Measurements from ENCODE around the gene MYB.
"Not testable (repeated sequence)": the region's sequence is repeated elsewhere in the genome, so short reads cannot be mapped to it uniquely, and the experiment has no call there.

The MYB gene

DNA sequence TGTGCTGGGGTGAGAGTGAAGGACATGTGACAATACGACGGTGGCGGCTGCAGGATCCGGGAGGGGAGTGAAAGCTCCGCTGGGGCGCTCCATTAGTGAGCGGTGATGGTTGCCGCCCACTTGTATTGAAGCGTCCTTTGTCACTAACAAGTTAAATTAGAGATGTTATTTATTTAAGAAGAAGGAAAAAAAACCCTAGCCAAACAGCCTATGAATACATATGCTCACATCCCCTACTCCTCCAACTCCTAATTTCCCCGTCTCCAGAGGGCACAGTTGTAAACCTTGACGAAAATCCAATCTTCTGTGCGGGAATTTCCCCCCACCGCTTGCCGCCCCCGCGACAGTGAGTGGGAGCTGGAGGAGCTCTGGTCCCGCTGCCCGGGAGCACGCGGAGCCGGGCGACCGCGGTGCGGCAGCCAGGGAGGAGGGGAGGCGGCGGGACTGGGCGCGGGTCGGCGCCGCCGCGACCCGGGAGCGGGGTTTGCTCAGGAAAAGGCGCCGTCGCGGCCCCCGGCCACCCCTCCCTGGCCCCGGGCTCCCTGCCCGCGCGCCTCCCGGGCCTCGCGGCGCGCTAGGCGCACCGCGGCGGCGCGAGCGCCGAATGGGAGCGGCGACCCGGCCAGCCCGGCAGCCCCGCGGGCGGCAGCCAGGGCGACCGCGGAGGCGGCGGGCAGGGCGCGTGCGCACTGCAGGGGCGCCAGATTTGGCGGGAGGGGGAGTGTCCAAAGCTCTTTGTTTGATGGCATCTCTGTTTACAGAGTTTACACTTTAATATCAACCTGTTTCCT, at the start of gene MYB:
MYB (plus strand) TSS at position 767 of the 791 bp plus-strand sequence. CDS start 206 bp downstream, outside the sequence.
- peak; percentile 78 for DNase-seq

DNA sequence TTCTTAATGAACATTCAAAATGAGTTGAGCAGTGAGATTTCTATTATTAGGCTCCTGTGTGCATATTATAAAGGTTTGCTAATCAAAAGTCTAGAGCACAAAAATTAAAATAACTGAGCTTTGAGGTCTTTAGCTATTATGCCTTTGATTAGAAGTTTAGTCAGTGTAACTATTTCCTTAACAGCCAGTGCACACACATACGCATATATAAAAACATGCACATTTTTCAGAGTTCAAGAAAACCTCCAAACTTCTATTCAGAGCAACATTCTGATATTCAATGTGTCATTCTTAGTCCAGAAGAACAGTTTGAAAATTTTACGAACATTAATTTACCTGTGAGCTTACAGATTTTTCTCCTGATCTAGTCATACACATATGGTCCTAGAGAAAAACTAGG, 48.3 kb upstream of the MYB start:
- DNase-seq = no peak

DNA sequence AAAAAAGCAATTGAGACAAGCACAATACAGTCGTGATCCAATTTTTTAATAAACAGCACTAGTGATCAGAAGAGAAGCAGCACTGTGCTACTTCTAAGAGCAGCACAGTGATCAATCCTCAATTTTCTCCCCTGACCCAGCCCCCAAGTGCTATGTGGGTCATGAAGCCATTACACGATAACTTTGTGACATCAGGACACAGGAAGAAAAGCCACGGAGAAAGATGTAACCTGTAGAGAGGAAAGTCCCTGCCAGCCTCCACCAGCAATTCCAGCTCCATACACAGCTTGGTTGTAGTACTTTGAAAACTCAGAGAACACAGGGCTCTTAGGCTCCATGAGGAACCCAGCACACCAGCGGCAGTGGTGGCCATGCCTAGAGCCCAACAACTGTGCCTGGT, 45.3 kb upstream of the MYB start:
- DNase-seq = no peak

DNA sequence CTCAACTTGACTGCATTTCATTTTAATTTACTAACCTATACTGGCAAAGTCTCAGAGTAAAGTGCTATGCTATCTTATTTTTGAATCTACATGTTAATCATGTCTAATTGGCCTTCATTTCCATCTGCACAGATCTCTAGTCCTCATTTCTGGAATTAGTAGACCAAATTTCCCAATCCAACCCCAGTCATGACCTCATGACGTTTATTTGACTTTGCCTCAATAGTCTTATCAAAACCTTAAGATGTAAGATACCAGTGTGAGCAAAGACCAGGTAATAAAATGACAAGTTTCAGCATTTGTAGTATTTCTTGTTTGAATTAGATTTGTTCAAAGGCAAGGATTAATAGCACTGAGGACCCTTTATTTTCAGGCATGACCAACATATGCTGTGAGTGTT, 43.3 kb upstream of the MYB start:
- DNase-seq = no peak

DNA sequence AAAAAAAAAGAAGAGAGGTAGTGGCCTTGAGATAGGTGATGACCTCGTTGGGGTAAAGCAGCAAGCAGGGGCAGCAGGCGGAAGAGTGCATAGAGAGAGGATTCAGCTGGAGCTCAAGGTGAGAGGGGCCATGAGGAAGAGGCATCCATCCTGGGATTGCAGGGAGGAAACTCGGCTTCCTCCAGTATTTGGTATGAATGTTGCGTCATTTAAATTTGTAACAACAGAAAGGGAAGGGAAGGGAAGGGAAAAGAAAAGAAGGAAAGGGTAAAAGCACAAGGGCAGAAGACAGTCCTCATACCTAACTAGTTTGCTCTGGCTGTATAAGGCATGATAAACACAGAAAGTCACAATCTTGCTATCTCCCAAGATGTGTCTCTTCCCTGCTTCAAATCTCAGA, 39.9 kb upstream of the MYB start:
- no peak for DNase-seq

DNA sequence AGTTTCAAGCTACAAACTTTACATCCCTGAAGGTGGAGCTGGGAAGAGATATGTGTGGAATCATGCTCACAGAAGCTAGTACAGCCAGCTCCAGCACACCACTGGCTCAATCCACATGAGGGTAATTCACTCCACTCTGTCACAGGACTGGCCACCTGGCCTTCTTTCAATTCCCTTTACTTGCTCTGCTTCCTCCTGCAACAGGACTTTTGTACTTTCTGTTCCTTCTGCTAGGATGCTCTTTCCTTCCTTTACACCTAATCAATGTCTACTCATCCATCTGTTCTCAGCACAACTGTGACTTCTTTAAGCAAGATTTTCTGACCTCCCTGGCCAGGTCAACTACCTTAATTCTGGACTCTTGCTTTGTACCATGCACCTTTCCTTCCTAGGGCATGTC, 39.4 kb upstream of the MYB start:
- no peak for DNase-seq

DNA sequence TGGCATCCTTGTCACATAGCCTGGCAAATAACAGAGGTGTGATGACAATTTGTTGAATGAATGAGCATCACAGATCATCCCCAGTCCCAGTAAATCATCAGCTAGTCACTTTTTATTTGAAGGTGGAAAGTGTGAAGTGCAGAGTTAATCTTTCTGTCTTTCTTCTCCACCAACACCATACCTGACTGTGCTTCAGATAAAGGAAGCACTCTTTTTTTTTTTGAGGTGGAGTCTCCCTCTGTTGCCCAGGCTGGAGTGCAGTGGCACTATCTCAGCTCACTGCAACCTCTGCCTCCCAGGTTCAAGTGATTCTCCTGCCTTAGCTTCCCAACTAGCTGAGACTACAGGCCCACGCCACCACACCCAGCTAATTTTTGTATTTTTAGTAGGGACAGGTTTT, 38.9 kb upstream of the MYB start:
- not testable (repeated sequence) for DNase-seq

DNA sequence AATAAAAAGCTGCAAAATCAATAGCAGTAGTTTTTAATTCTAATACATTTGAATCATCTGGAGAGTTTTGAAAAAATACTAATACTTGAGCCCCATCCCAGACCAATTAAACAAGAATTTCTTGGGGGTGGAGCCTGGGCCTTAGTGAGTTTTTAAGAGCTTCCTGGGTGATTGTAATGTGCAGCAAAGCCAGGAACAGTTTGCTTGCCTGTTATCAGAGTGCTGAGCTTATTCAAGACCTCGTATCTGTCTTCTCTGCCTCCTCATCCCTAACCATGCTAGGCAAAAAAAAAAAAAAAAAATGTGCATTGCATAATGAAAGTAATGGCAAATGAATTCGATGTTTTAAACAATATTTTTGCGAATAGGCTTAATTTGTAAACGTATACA, 36.4 kb upstream of the MYB start:
- DNase-seq = no peak

DNA sequence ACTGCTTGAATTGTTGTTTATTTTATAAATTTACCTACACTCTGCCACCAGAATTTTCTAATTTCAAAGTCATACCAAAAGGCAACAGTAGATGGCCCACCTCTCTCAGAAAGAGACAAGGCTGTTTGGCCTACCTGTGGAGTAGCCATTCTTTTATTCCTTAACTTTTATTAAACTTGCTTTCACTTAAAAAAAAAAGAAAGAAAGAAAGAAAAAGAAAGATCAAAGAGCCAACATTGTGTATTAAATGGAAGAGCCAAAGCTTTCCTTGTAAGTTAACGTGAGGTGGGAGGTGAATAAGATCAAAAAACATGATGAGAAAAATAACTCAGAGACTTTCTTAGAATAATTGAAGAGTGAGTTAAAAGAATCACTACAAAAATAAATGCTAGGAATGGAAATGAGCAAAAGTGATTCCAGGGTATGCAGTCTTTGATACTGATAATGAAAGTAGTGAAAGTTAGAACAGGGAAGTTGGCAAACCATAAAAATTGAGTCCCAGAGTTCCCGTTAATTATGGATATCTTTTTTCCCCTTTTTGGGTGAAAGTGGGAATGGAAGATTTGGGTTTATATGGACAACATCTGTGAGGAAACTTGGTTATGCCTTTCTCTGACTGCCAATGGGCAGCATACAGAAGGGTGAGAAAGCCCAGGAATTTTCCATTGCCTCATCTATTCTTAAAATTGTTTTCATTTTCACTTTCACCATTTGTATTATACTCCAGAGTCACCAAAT, 35.9 kb upstream of the MYB start:
- no peak for DNase-seq

DNA sequence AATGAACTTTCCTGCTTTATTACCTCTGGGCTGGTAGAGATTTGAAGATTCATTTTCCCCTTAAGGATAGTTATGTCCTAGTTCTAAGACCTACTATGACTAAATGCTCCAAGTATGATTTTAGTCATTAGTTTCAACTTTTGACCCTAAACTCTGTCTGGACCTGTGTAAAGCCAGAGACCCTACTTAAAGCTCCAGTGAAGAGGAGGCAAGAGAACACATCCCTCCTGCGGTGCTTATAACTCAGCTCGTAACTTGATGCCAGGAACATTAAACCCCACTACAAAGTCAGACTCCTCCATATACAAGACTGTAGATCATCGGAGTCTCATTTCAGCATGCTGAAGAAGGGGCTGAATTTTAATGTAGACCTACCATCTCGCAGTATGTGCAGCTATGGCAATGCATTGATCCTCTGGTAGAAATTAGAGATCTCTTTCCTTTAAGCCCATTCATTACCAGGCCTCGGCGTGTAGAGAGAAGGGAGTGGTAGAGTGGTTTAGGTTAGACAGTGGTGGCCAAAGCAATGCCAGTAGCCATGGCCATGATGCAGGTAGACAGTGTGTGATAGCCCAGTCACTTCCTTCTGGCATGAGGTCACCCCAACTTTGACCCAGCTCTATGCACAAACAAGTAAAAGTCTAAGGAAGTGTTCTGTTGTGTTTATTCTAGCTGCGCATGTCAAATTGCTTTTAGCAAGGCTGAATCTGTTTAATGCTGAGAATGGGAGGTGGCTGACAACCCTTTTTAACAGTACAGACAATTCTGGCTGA, 34.8 kb upstream of the MYB start:
- DNase-seq = no peak

DNA sequence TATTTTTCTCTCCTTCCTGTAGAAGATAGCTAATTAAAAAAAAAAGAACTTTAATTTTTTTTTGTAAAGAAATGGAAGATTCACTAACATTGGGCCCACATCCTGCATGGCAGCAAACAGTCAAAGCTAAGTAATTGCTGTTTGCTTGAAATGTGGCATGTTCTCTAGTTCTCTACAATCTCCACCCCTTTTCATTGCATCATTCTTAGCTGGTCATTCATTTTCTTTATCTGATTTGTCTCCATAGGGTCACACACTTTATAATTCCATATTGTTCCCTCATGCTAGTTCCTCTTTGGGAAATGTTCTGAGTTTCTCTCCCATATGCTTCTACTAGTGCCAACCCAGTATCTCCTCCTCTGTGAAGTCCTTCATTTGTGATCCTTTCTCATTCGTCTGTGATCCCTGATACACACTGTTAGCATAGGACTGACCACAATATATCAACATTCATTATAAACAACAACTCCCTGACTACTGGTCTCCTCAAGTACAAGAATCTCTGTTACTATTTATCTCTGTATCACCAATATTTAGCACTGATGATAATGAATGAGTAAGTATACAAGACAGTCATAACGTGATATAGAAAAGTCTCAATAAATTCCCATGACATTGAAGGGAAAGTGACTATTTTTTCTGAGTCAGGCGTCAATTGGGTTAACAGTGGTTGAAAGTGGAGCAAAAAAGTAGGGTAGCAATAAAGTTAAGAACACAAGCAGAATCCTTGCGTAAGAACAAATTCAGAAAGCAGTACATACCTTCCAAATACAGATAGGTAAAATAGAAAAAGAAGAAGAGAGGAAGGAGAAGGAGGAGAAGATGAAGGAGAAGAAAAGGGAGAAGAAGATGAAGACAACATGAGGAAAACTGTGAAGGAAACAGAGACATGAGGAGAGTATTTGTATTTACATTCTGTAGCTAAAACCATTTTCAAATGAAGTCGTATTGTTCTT, 33.2 kb upstream of the MYB start:
- DNase-seq = no peak

DNA sequence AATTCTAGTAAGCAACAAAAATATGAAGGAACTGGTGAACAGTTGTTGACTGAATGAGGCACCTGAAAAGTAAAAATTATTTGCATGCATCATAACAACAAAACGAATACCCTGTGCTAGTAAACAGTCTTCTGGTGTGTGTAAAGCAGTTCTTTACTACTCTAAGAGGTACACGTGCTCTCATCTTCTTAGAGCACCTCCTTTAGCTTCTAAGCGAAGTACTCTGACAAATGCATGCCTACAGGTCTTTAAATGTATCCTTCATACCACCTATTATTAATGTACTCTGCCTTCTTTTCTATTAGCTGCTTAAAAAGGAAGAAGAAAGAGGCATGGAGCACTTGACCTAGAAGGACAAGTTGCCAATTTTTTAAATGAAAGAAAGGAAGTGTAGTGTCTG, 32.2 kb upstream of the MYB start:
- DNase-seq = no peak

DNA sequence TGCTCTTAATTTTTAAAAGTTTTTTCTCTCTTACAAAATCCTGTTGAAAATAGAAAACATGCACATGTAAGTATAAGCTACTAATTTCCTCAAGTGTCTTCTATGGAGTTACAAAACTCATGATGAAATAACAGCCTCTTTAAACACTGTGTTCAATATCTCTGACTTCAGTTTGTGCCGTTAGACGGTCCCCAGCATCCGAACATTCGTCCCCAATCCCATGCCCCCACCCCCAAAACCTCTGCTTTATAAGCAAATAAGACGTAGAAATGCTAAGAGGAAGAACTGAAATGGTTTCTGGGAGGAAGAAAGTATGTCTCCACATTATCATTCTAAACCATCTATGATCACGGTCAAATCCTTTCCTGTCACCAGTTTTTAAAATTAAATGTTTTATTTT, 31.7 kb upstream of the MYB start:
- no peak for DNase-seq

DNA sequence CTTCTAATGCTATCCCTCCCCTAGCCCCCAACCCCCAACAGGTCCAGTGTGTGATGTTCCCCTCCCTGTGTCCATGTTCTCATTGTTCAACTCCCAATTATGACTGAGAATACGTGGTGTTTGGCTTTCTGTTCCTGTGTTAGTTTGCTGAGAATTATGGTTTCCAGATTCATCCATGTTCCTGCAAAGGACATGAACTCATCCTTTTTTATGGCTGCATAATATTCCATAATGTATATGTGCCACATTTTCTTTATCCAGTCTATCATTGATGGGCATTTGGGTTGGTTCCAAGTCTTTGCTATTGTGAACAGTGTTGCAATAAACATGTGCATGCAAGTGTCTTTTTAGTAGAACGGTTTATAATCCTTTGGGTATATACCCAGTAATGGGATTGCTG, 30.6 kb upstream of the MYB start:
- not testable (repeated sequence) for DNase-seq

DNA sequence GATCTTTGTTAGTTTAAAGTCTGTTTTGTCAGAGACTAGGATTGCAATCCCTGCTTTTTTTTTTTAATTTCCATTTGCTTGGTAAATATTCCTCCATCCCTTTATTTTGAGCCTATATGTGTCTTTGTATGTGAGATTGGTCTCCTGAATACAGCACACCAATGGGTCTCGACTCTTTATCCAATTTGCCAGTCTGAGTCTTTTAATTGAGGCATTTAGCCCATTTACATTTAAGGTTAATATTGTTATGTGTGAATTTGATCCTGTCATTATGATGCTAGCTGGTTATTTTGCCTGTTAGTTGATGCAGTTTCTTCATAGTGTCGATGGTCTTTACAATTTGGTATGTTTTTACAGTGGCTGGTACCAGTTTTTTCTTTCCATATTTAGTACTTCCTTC, 27.0 kb upstream of the MYB start:
- not testable (repeated sequence) for DNase-seq

DNA sequence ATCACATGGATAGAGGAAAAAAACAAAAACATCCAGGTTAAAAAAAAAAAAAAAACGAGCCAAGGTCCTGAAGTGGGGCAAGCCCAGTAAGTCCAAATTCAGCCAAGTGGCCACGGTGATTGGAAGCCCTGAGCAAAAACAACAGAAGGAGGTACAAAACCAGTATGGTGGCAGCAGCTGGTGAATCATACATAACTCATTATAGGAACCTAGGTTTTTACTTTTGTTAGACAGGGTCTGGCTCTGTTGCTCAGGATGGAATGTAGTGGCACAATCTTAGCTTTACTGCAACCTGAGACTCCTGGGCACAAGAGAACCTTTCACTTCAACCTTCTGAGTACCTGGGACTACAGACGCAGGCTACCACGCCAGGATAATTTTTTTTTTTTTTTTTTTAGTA, 22.7 kb upstream of the MYB start:
- no peak for DNase-seq

DNA sequence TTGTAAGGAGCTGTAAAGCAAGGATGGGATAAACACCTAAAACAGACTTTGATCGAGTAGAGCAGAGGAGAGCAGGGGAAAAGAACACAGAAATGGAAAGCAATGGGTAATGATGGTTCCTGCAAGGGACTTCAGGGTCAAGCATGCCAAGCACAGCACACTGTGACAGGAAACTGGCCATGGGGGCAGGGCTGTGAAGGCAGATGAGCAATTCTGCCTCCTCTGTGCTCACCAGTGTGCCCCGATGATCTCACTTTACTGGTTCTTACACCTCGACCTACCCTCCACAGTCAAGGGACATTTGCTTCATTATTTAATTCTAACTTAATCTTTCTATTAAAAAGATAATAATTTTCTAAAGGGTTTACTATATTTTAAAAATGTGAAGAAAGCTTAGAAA, 21.6 kb upstream of the MYB start:
- no peak for DNase-seq

DNA sequence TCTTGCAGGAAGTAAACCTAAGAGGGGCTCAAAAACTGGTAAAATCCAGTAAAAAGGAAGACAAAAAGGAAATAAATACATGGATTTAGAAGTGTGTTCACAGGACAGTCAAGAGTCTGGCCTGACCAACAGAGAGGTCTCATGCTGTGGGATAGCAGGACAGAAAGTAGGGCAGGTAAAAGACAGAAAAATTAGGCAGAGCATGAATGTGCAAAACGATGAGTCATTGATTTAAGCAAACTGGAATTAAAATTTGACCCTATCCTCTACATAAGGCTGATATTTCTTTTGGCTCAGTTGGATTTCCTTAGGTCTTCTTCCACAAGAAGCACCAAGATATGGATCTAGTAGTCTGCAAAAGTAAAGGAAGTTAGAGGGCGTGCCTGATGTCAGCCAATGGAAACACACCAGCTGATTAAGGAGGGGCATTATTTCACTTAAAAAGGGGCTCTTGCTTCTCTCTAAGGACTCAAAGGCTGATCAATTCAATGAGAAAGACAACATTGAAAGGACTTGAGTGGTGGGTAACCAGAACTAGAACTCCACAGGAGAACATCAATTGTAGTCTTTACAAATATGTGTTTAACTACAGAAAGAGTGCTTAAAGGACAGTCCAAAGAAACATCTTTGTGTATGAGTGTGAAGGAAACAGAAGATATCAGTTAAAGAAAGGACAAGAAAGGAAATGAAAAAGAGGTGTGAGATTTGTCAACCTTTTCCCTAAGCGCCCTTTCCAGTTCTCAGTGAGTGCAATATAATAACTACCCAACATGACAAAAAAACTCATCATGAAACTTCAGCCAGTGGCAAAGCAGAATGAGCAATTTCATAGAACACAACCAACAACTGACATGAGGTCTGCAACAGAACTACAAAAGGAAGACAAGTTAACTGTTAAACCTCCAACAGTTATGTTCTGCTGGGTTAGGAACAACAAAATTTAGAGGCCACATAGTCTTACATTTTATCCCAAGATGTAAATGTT, 19.4 kb upstream of the MYB start:
- no peak for DNase-seq

DNA sequence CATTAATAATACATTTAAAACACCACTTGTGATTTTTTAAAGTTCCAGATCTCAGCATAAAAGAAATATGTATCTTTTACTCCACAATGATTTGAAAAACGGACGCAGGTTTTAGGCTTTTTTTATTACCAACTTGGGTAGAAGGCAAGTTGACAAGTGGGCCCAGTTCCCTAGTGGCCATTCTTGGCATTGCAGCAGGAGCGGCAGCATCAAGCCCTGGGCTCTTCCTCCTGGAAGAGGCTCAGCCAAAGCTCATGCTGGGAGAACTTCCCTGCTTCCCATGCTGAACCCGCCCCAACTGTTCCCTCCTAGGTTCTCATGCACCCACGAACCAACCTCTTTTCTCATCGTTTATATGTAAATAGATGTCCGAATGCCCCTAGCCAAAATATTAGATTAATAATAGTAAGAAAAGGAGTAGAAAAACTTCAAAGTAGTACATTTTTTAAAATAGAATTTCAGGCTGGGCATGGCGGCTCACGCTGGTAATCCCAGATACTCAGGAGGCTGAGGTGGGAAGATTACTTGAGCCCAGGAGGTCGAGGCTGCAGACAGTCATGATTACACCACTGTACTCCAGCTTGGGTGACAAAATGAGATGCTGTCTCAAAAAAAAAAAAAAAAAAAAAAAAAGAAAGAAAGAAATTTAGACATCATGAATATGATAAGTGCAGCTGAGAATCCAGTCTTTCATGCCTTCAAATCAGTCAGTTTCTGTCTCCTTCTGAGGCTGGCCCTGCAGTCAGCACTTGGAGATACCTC, 18.2 kb upstream of the MYB start:
- DNase-seq = peak; percentile 42

DNA sequence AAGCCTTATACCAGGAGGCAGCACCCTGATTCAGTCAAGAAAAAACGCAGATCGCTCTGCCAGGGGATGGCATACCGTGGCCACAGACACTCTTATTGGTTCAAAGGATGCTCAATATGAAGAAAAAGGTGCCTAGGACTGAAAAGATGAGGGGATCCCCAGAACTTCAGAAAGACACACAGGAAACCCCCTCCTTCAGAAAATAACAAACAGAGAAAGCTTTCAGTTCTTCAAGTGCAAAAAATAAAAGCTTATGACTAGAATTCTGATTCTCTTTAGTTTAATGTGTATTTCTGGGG, 17.7 kb upstream of the MYB start:
- DNase-seq = peak; percentile 47

DNA sequence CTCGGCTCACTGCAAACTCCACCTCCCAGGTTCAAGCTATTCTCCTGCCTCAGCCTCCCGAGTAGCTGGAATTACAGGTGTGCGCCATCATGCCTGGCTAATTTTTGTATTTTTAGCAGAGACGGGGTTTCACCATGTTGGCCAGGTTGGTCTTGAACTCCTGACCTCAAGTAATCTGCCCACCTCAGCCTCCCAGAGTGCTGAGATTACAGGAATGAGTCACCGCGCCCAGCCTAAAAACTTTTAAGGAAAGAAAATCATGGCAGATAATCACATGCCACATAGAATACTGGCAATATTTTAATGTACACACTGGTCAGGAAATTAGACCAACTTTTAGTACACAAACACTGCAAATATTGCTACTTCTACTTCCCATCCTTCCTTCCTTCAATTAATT, 16.7 kb upstream of the MYB start:
- DNase-seq = not testable (repeated sequence)
